HPDE6-E6E7 (cell line): ENCODE measurements around the gene C3orf20.
"Not testable (repeated sequence)": the region's sequence is repeated elsewhere in the genome, so short reads cannot be mapped to it uniquely, and the experiment has no call there.

Experiments used
- DNase-seq: peaks from one replicate; pipeline ENCODE4 v3.0.0; 2011; ENCODE audit warnings: missing footprints; ENCODE audit errors: extremely low spot score

C3orf20 gene

DNA sequence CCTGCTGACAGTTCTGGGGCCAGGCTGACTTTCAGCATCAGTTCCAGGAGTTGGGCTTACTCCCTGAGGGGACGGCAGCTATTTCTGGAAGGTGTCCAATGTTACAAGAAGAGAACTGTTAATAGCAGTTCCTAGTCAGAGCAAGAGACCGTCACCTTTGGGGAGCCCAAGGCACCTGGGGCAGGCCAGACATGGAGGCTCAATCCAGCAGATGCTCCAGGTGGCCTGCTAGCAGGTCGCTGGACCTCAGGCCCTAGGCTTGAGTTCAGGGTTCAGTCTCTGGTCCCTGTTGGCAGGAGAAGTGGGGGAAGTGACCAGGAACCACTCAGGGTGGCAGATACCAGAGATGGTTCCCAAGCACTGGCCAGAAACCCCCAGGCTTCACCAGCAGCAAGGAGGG is 25.9 kb downstream of the C3orf20 start:
- DNase-seq, result no peak

DNA sequence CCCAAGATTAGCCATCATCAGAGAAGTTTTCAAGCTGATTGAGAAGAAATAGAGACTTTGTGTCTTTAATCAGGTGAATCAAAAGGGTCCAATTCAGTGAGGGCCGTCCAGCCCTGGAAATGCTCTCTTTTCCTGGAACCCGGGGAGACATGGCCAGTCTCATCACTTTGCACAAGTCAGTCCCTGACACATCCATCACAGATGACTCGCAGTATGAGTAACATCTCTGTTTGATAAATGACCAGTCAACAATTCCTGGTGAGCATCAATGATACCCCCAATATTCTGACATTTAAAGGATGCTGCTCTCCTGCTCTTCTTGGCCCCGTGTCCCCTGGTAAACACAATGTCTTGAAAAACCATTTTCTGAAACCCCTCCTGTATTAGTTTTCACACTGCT is 26.7 kb downstream of the C3orf20 start:
- no peak for DNase-seq

DNA sequence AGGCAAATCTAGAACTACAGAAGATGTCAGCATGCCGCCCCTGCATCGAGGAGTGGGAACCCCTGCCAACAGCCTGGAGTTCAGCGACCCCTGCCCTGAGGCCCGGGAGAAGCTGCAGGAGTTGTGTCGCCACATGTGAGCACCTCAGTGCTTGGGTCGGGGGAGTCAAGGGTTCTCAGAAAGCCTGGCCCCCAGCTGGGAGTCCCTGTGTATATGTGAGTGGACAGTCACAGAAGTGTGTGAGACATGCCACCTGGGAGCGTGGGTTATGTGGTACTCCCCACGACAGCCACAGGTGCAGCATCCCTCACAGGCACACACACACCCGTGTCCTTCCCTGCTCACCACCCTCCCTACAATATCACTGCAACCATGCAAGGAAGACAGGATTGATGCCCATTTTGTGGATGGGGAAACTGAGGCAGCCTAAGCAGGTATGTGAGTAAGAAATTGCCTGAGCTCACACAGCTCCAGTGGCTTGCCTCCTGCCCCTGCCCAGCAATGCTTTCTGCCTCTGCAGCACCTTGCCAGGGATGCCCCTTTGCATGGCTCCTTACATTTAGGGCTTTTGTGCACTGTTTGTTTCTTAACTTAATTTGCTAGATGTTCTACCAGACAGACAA is 28.3 kb downstream of the C3orf20 start:
- DNase-seq, result no peak

DNA sequence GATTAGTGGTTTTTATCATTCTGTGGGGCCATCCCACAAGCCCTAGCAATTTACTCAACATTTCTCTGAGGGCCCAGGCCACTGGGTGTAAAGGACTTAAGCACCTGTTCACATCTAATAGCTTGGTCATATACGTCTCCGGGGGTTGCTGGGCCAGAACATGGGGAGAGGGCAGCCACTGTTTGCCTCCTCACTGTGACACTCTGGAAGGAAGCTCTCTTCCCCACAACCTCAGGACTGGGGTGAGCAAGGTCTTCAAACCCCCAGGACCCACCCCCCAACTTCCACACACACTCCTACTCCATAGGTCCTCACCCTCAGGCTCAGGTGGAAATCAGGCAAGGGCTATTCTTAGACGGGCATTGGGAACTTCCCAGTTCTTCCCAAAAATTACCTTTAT is 28.9 kb downstream of the C3orf20 start:
- DNase-seq, result no peak

DNA sequence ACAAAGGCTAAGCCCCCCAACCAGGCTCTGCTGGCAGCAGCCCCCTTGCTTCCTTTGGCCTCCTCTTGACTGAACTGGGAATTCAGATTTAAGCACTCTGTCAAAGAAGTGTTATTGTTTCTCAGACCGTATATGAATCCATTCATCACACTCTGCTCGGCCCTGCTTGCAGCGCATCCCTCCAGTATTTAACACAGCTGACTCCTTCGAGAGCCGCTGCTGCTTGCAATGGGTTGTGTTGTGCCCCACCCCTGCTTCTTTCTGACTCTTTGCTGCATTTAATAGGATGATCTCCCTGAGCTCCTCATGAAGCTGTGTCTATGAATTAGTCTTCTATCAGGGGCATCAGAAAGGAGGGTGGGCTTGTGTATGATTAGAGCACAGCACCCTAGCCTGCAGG is 31.2 kb downstream of the C3orf20 start:
- DNase-seq, result no peak

DNA sequence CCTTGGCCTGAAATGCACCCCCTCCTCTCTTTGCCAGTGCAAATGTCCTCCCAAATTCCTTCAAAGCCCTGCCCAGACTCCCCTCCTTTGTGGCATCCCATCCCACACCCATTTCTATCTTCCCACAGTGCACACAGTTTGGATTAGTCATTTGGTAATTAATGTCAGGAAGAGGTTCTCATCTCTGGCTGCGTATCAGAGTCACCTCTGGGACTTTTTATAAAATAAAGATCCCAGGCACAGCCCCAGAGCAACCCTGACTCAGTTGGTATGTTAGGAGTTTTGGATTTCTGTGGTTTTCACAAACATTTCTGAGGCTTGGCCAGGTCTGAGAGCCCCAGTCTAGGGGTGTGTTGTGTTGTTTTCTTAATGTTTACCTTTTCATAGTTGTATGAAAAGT is 41.6 kb downstream of the C3orf20 start:
- DNase-seq, result no peak

DNA sequence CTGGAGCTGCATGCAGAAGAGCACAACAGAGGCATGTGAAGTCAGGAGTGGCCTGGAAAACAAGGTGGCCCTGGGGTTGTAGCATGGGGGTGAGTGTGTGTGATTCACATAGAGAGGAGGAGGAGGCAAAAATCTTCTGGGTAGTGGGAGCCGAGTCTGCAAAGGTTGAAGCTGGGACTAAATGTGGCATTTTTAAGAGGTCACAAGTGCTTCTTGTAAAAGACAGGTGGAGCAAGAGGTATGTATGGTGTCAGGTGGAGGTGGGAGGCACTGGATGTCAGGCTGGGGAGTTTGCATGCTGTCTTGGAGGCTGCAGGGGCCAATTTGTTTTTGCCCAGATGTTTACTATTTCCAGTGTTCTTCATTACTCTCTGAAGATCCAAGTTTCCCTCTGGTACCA is 42.4 kb downstream of the C3orf20 start:
- DNase-seq, result no peak

DNA sequence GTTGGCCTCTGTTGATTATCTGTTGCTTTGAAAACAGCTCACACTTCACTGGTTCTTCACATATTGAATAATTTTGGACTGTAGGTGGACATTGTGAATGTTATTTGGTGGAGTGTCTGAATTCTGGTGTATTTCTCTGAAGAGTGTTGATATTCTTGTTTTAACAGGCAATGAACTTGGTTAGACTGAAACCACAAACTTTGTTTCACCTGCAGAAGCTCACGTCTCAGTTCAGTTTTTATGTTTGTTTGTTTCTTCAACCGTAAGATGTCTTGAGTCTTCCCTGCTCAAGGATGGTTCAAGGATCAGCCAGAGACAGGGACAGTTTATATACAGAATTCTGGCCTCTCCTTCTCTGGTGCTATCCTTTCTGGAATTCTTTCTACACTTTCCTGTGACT is 43.6 kb downstream of the C3orf20 start:
- no peak for DNase-seq

DNA sequence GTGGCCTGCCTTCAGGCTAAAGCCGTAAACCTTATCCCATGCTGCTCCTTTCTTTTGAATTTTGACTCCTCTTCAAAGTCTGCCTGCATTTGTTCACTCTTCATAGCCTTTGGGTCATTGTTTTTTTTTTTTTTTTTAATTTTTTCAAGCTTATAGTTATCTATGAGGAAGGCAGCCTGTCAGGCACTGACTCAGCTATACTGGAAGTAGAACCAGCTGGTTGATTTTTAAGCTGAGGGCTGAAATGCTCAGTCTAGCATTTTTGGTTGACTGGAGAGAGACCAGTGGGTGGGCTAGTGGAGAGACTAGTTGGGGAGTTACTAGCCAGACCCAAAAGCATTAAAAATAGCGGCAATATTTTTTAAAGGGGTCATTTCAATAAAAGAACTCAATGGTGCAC is 44.1 kb downstream of the C3orf20 start:
- no peak for DNase-seq

DNA sequence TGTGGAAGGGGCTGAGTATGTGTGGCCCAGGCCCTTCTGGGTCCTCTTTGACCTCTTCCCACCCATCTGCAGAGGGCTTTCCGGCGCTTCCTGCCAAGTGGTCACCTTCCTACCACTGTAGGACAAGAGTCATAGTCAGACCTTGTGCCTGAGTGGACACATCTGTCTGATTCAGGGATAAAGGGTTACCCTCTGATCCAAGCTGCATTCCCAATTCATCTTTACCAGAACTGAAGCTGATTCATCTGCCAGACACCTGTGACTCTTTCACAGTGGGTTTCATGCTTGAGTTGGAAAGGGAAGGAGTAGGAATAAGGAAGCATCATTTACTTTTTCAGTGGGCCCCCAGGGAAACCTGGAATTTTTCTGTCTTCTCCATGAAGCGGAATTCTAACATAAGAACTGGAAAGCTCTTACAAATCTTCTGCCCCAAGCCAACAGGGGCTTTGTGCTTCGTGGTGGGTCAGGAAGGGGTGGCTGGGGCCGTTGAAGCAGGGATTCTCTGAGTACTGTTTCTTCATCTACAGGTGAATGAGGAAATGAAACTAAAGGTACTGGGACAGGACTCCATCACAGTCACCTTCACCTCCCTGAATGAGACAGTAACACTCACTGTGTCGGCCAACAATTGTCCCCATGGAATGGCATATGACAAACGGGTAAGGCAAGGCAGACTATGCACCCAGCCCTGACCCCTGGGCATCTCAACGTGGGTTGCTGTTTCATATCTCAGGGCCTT is 46.4 kb downstream of the C3orf20 start:
- no peak for DNase-seq

DNA sequence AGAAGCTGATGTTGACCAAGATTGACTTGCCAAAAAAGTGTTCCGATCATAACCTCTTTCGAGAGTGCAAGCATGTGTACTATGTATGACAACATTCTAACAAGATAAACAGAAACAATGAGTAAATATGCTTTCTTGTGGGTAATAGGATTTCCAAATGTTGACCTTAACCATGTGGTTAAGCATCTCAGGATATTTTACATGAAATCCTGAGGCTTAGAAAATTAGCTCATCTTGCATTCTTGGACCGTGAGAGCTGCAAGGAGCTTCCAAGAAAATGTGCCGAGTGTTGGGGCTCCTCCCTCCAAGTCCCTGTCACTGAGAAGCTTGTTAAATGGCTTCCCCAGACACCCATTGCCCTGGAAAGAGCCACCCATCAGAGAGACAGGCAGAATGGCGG is 50.1 kb downstream of the C3orf20 start:
- DNase-seq, result no peak

DNA sequence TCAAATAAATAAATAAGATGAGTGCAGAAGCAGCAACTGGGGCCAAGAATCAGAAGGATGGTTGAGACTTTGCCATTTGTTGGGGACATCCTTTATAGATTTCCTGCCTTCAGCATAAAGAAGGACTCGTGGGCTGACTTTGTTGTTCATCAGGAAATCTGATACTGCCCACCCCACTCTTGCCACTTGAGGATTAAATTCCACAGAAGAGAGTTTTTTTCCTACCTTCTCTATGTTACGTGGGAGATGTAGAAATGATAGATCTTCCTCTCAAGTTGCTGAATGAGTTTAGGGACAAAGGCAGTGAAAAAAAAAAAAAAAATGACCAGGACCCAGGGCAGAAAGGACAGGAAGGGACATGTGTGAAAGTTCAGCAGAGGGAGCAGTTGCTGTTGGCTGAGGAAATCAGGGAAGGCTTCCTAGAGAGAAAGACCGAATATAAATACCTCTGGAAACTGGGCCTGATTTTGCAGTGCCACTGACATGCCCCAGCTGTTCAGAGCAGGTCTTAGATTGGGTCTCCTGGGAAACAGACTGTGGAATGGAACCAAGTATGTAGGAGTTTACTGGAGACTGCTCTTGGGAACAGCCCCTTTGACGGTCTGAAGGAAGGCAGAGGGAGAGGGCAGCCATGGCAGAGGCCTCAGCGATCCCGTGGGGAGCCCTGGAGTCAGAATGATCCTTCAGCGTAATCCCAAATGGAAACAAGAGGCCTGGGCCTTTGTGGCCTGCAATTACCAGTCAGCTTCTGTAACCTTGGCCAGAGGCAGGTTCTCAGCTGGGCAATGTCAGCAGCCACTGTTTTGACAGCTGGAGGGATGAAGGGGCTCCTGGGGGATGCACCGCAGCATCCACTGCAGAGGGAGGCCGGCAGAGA is 50.9 kb downstream of the C3orf20 start:
- no peak for DNase-seq

DNA sequence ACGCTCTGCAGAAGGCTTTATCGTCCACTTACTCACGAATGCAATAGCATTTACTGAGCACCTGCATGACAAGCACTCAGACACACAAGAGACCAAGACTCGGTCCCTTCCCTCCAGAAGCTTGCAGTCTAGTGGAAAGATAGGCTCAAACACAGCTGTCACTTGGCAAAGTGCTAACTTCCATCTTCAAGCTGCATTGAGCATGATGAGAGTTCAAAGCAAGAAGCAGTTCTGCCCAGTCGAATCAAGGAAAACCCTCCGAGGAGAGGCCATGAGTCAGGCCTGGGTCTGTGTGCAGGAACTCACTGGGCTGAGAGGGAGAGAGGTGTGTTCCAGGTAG is 51.5 kb downstream of the C3orf20 start:
- DNase-seq, result no peak

DNA sequence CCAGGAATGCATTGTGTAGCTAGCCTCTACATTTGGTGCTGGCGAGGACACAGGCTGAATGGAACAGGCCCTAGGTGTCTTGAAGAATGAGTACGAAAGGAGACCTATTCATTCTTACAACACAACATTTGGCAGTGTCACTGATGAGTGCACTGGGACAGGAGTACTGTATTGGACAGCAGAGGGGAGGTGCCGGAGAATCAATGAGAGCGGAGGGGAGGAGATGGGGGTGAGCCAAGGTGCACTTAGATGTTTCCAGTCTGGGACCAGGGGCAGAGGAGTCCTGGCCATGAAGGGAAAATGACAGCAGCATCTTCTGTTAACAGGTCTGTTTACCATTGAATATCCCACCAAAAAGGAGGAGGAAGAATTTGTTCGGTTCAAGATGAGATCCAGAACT is 53.2 kb downstream of the C3orf20 start:
- no peak for DNase-seq

DNA sequence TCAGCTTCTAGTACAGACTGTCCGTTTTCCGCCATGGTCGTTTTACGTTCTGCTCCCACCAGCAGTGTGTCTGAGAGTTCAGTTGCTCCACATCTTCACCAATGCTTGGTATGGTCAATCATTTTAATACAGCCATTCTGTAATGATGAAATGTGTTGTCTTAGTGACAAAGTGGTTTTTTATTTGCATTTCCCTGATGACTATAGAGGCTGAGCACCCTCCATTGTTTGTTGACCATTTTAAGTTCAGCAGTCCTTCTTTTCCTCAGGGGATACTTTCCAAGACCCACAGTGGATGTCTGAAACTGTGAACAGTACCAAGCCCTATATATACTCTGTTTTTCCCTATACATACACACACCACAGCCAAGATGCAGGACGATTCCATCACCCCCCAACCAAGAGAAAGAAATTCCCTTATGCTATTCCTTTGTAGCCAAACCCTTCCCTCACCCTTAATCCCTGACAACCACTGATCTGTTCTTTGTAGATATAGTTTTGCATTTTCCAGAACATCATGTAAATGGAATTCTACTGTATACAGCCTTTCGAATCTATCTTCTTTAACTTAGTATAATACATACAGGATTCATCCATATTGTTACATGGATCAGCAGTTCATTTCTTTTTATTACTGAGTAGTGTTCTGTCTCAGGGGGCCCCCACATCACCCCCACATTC is 55.9 kb downstream of the C3orf20 start:
- DNase-seq, result no peak

DNA sequence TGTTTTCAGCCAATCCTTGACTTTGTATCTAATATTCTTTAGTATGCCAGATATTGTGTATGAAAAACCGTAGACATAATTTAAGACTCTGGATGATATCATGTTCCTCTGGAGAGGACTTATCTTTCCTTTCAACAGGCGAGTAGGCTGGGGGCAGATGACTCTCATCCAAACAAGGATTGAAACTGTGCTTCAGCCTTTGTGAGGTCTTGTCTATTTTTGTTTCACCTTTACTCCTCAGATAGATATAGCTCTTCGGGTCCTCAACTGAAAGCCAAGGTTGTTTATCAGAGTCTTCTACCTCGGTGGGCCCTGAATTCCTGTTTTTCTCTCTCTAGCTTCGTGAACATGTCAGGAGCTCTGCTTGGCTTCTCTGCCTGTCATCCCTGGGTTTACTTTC is 66.0 kb downstream of the C3orf20 start:
- DNase-seq, result no peak

DNA sequence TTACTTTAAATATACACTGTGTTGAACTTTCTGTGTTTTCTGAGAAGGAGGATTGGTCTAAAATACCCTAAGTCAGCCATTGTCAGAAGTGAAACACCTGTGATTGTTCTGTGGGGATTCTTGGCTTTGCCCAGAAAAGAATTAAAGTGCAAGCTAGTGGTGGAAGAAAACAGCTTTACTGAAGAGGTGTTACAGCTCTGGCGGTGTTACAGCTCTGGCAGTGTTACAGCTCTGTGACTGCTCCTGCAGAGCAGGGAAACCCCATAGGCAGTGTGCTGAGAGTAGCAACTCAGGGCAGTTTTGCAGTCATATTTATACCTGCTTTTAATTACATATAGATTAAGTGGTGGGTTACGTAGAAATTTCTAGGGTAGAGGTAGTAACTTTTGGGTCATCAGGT is 66.6 kb downstream of the C3orf20 start:
- DNase-seq, result no peak

DNA sequence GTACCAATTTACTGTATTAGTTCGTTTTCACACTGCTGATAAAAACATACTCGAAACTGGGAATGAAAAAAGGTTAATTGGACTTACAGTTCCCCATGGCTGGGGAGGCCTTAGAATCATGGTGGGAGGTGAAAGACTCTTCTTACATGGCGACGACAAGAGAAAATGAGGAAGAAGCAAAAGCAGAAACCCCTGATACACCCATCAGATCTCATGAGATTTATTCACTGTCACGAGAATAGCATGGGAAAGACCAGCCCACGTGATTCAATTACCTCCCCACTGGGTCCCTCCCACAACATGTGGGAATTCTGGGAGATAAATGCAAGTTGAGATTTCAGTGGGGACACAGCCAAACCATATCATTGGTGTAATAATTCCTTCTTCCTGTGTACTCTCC is 69.6 kb downstream of the C3orf20 start:
- no peak for DNase-seq

DNA sequence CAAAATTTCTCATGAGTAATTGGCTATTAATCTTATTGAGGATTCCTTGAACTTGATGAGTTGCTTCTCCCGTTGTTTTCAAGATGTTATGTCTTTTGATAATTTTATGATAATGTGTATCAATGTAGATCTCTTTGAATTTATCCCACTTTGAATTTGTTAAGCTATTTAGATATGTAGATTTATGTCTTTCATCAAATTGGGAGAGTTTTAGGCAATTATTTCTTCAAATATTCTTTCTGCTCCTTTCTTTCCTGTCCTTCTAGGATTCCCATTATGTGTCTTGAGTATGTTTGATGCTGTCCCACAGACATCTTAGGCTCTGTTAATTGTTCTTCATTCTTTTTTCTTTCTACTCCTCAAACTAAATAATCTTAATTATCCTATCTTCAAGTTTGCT is 75.7 kb downstream of the C3orf20 start:
- DNase-seq, result no peak

DNA sequence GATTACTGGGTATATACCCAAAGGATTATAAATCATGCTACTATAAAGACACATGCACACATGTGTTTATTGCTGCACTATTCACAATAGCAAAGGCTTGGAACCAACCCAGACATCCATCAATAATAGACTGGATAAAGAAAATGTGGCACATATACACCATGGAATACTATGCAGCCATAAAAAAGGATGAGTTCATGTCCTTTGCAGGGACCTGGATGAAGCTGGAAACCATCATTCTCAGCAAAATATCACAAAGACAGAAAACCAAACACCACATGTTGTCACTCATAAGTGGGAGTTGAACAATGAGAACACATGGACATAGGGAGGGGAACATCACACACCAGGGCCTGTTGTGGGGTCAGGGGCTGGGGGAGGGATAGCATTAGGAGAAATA is 78.0 kb downstream of the C3orf20 start:
- DNase-seq, result not testable (repeated sequence)

DNA sequence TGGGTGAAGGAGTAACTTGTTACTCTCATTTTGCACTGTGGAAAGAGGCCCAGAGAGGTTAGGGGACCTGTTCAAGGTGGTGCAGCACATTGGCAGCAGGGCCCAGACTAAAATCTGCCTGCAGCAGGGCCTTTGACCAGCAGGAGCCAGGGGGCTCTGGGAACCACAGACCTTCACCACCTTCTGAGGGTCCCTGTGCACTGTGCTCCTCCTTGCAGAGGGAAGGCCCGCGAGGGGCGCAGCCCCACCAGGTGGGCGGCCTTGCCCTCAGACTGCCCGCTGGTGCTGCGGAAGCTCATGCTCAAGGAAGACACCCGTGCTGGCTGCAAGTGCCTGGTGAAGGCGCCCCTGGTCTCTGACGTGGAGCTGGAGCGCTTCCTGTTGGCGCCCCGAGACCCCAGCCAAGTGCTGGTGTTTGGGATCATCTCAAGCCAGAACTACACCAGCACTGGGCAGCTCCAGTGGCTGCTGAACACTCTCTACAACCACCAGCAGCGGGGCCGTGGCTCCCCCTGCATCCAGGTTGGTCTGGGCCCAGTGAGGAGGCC is 82.3 kb downstream of the C3orf20 start:
- no peak for DNase-seq

DNA sequence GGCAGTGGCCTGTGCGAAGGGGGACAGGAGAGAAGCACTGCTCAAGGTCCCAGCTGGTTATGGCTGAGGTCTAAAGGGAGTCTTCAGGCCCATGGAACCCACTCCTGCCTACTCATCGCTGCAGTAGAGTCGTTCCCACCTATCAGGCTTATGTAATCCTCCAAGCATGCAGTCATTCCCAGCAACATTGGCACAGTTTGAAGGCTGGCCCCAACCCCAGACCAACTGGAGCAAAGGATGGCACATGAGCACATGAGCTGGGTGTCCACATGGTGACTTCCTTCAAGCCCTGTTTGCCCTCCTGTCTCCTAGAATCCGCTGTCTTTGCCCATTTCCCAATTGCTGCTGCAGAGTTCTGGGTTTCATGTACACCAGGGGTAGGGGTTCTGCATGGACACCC is 83.4 kb downstream of the C3orf20 start:
- no peak for DNase-seq
